Hepatocyte (in vitro differentiated cells): Measurements from ENCODE around the gene BLOC1S3. TPM values are rescaled to one million over a fixed set of nuclear protein-coding genes. Genes with fewer than 3 reads are reported as not detected.
A peak's percentile ranks its signal among the peaks of the same experiment; 100 is the strongest.

Experiments
- DNase-seq: peaks from one replicate; pipeline ENCODE4 v3.0.0-alpha.2; 2016; ENCODE audit warnings: low spot score
- H2AFZ ChIP-seq: fragments of 200-600 bp; sonication (generic); 2 replicates; pipeline ENCODE4 v1.6.0; 2016; ENCODE audit warnings: antibody characterized with exemption, mild to moderate bottlenecking
- H3K27ac ChIP-seq: fragments of 200-600 bp; sonication (generic); 2 replicates; pipeline ENCODE4 v1.5.1; 2016; ENCODE audit warnings: mild to moderate bottlenecking
- H3K27me3 ChIP-seq: fragments of 200-600 bp; sonication (generic); 2 replicates; pipeline ENCODE4 v1.6.1; 2016
- H3K36me3 ChIP-seq: fragments of 200-600 bp; sonication (generic); replicated peaks from 2 replicates; pipeline ENCODE4 v1.5.1; 2016; ENCODE audit warnings: low read depth; ENCODE audit not compliant: insufficient read depth
- H3K4me1 ChIP-seq: fragments of 200-600 bp; sonication (generic); 2 replicates; pipeline ENCODE4 v1.5.1; 2016; ENCODE audit warnings: mild to moderate bottlenecking, moderate library complexity; ENCODE audit not compliant: insufficient read depth
- H3K4me2 ChIP-seq: fragments of 200-600 bp; sonication (generic); 2 replicates; pipeline ENCODE4 v1.6.0; 2016
- H3K4me3 ChIP-seq: fragments of 200-600 bp; sonication (generic); 2 replicates; pipeline ENCODE4 v1.5.1; 2016; ENCODE audit warnings: mild to moderate bottlenecking
- H3K79me2 ChIP-seq: fragments of 200-600 bp; sonication (generic); 2 replicates; pipeline ENCODE4 v1.6.0; 2017; ENCODE audit warnings: mild to moderate bottlenecking
- H3K9me2 ChIP-seq: fragments of 200-600 bp; sonication (generic); replicated peaks from 2 replicates; pipeline ENCODE4 v1.6.0; 2017; ENCODE audit warnings: mild to moderate bottlenecking; ENCODE audit not compliant: insufficient read depth
- H3K9me3 ChIP-seq: fragments of 200-600 bp; sonication (generic); 2 replicates; pipeline ENCODE4 v1.5.1; 2016; ENCODE audit warnings: low read depth, mild to moderate bottlenecking
- H4K20me1 ChIP-seq: fragments of 200-600 bp; sonication (generic); 2 replicates; pipeline ENCODE4 v1.6.0; 2016; ENCODE audit warnings: mild to moderate bottlenecking; ENCODE audit not compliant: insufficient read depth, poor library complexity, severe bottlenecking
- CTCF ChIP-seq: fragments of 200-600 bp; sonication (generic); IDR thresholded peaks from 2 replicates; pipeline ENCODE4 v1.5.1; 2016; ENCODE audit warnings: antibody characterized with exemption, mild to moderate bottlenecking; ENCODE audit not compliant: poor library complexity
- EZH2 ChIP-seq: fragments of 200-600 bp; sonication (generic); IDR thresholded peaks from 2 replicates; pipeline ENCODE4 v1.6.1; 2016; ENCODE audit warnings: antibody characterized with exemption, mild to moderate bottlenecking, borderline replicate concordance
- EZH2phosphoT487 ChIP-seq: fragments of 200-600 bp; sonication (generic); IDR thresholded peaks from one replicate; pipeline ENCODE4 v1.6.1; 2018; ENCODE audit warnings: antibody characterized with exemption, mild to moderate bottlenecking, low read depth, moderate library complexity; ENCODE audit not compliant: unreplicated experiment, severe bottlenecking
- WGBS: methylation state at CpG from one replicate; pipeline ENCODE4 v1.1.6; 2016; ENCODE audit warnings: low lambda C conversion rate; ENCODE audit errors: missing lambda C conversion rate; 5-methylcytosine and 5-hydroxymethylcytosine counted together
- polyA plus RNA-seq: library from polyadenylated mRNA; unstranded; fragments of >200 nt; fragmentation: Nextera tagmentation; extraction: Ambion mirVana; gene quantifications from 2 replicates; pipeline ENCODE4 v1.2.1, GENCODE V29; 2016
- total RNA-seq: library from RNA; depleted of rRNA; stranded (reverse); fragments of >200 nt; gene quantifications from 2 replicates; pipeline ENCODE4 v1.2.3, GENCODE V29; 2014

The BLOC1S3 gene
- total and polyA plus RNA-seq, 2 experiments from 2014 or later = 8.4 to 17.1 TPM

GRCh38 chr19:45191375-45191774 lies 12.8 kb downstream of the BLOC1S3 start:
- WGBS = 88% methylated on average over 4 of the region's 4 CpGs
- Histone ChIP-seq H3K4me2 (no peak overlapping the region), H3K36me3 (no peaks in the 10 kb centered on the region), H3K79me2 (no peaks in the 10 kb centered on the region), H2AFZ (no peak overlapping the region), H3K27ac (no peak overlapping the region), H3K27me3 (no peaks in the 10 kb centered on the region), H4K20me1 (no peaks in the 10 kb centered on the region), H3K4me3 (no peak overlapping the region), H3K9me3 (no peaks in the 10 kb centered on the region), H3K9me2 (no peaks in the 10 kb centered on the region), H3K4me1 (no peaks in the 10 kb centered on the region)
- DNase-seq = no peak
- TF ChIP-seq EZH2 = no peak
- TF ChIP-seq EZH2phosphoT487 = no peak
- TF ChIP-seq CTCF = no peak

GRCh38 chr19:45195764-45196163 lies 17.2 kb downstream of the BLOC1S3 start:
- Histone ChIP-seq H3K9me2 (no peaks in the 10 kb centered on the region), H3K4me3 (no peak overlapping the region), H3K9me3 (no peaks in the 10 kb centered on the region), H3K27me3 (no peaks in the 10 kb centered on the region), H3K79me2 (no peaks in the 10 kb centered on the region), H2AFZ (no peak overlapping the region), H3K27ac (no peak overlapping the region), H4K20me1 (no peaks in the 10 kb centered on the region), H3K4me1 (no peaks in the 10 kb centered on the region), H3K4me2 (no peak overlapping the region), H3K36me3 (no peaks in the 10 kb centered on the region)
- TF ChIP-seq EZH2phosphoT487 (no peak), CTCF (no peak), EZH2 (no peak)
- DNase-seq = no peak
- WGBS = 70% methylated on average over 6 of the region's 6 CpGs

- no peaks in the 10 kb centered on the region for H4K20me1 ChIP-seq
- H3K4me3 ChIP-seq = no peak overlapping the region
- H3K36me3 ChIP-seq = no peaks in the 10 kb centered on the region
- H3K4me2 ChIP-seq = no peak overlapping the region
- no peaks in the 10 kb centered on the region for H3K9me2 ChIP-seq
- H3K27me3 ChIP-seq = no peaks in the 10 kb centered on the region
- H3K79me2 ChIP-seq = no peaks in the 10 kb centered on the region
- H3K27ac ChIP-seq = no peak overlapping the region
- H3K9me3 ChIP-seq = no peaks in the 10 kb centered on the region
- DNase-seq = no peak
- H3K4me1 ChIP-seq = no peaks in the 10 kb centered on the region
- H2AFZ ChIP-seq = no peak overlapping the region
- TF ChIP-seq EZH2phosphoT487 (no peak), CTCF (peak; percentile 27)
- WGBS = 58% methylated on average over 4 of the region's 4 CpGs
Measured at GRCh38 chr19:45200568-45200967, 22.0 kb downstream of the BLOC1S3 start.

- no peaks in the 10 kb centered on the region for H3K4me1 ChIP-seq
- H3K27me3 ChIP-seq = no peaks in the 10 kb centered on the region
- no peaks in the 10 kb centered on the region for H3K79me2 ChIP-seq
- H3K9me3 ChIP-seq = no peaks in the 10 kb centered on the region
- H3K4me3 ChIP-seq = no peak overlapping the region
- H3K9me2 ChIP-seq = no peaks in the 10 kb centered on the region
- H3K36me3 ChIP-seq = no peaks in the 10 kb centered on the region
- no peak overlapping the region for H3K27ac ChIP-seq
- DNase-seq = no peak
- H4K20me1 ChIP-seq = no peaks in the 10 kb centered on the region
- no peak overlapping the region for H2AFZ ChIP-seq
- TF ChIP-seq EZH2 (no peak), EZH2phosphoT487 (no peak), CTCF (no peak)
- 93% methylated on average over 6 of the region's 6 CpGs for WGBS
- no peak overlapping the region for H3K4me2 ChIP-seq
Measured at GRCh38 chr19:45202637-45203036, 24.1 kb downstream of the BLOC1S3 start.
